ENCODE results near the gene LLGL2. TPM values are rescaled to one million over a fixed set of nuclear protein-coding genes. Genes with fewer than 3 reads are reported as not detected.

LLGL2 gene
- total RNA-seq, 4 donors from 2014 or later, result 6.1 to 12.3 (median 9.1) TPM

DNA sequence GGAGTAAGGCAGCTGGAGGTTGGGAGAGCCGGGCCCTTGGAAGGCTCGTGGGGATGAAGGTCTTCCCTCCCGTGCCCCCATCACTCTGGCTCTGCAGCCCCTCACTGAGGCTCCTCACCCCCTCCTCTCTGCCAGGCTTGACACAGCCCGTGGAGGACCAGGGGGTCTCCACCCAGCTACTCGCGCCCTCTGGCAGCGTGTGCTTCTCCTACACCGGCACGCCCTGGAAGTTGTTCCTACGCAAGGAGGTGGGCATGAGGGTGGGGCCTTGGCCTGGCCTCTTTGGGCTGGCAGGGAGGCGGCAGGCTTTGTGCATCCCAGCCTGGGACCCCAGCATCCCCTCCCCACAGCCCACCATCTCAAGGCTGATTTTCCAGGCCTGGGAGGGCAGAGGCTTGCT, 92.2 kb downstream of the LLGL2 start:
- DNase-seq (ENCODE audit: extremely low spot score), result no peak
- no peak for TF ChIP-seq POLR2AphosphoS5 (IDR thresholded peaks at IDR 0.05)
- TF ChIP-seq, protein P1, sequence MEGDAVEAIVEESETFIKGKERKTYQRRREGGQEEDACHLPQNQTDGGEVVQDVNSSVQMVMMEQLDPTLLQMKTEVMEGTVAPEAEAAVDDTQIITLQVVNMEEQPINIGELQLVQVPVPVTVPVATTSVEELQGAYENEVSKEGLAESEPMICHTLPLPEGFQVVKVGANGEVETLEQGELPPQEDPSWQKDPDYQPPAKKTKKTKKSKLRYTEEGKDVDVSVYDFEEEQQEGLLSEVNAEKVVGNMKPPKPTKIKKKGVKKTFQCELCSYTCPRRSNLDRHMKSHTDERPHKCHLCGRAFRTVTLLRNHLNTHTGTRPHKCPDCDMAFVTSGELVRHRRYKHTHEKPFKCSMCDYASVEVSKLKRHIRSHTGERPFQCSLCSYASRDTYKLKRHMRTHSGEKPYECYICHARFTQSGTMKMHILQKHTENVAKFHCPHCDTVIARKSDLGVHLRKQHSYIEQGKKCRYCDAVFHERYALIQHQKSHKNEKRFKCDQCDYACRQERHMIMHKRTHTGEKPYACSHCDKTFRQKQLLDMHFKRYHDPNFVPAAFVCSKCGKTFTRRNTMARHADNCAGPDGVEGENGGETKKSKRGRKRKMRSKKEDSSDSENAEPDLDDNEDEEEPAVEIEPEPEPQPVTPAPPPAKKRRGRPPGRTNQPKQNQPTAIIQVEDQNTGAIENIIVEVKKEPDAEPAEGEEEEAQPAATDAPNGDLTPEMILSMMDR (IDR thresholded peaks at IDR 0.05), result no peak
- no peak for TF ChIP-seq POLR2A (IDR thresholded peaks at IDR 0.05; ENCODE audit: low read depth)
- TF ChIP-seq EP300 (IDR thresholded peaks at IDR 0.05), result no peak
- Histone ChIP-seq H3K4me3 (no peak overlapping the region), H3K9me3 (no peaks in the 10 kb centered on the region), H3K36me3 (peaks cover 4 to 100% (median 97%) of the 10 kb centered on the region in 4 donors), H3K27ac (replicated peaks in 1 of 4) (no peak overlapping the region), H3K27me3 (no peaks in the 10 kb centered on the region), H3K4me1 (no peaks in the 10 kb centered on the region)
- intact Hi-C loops (cut with DNase I), result no loop called here
- 87% methylated on average over 11 of the region's 11 CpGs for WGBS

DNA sequence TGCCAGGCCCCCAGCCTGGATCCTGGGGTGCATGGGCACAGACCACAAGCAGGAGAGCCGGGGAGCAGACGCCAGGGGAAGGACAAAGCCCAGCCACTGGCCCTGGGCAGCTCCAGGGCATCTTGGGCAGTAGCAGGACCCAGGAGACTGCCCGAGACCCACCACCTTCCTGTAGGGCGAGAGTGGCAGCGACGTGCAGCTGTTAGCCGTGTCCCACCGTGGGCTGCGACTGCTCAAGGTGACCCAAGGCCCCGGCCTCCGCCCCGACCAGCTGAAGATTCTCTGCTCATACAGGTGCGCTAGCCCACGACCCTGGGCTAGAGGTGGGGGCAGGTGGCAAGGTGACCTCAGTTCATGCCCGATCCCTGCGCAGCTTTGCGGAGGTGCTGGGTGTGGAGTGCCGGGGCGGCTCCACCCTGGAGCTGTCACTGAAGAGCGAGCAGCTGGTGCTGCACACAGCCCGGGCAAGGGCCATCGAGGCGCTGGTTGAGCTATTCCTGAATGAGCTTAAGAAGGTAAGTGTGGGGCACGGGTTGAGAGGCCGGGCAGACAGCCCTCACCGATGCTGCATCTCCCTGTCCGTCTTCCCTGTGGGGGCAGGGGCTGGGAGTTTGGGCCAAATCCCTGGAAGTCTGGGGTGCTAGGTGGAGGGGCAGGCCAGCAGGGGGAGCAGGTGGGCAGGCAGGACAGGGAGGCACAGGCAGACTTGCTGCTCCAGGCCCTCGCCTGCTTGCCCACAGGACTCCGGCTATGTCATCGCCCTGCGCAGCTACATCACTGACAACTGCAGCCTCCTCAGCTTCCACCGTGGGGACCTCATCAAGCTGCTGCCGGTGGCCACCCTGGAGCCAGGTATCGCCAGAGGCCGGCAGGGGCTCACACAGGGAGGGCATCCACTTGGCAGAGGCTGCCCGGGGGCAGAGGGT, 94.3 kb downstream of the LLGL2 start:
- Histone ChIP-seq H3K27me3 (no peaks in the 10 kb centered on the region), H3K36me3 (peaks cover 4 to 99% (median 91%) of the 10 kb centered on the region in 4 donors), H3K4me3 (no peak overlapping the region), H3K27ac (replicated peaks in 1 of 4) (no peak overlapping the region), H3K9me3 (no peaks in the 10 kb centered on the region), H3K4me1 (no peaks in the 10 kb centered on the region)
- TF ChIP-seq POLR2AphosphoS5 (IDR thresholded peaks at IDR 0.05), result no peak
- TF ChIP-seq, protein P1 (IDR thresholded peaks at IDR 0.05), result peak; percentile 7 to 27 (median 14)
- 81% methylated on average over 28 of the region's 36 CpGs for WGBS
- intact Hi-C loops (cut with DNase I), result no loop called here
- DNase-seq (ENCODE audit: extremely low spot score), result no peak

DNA sequence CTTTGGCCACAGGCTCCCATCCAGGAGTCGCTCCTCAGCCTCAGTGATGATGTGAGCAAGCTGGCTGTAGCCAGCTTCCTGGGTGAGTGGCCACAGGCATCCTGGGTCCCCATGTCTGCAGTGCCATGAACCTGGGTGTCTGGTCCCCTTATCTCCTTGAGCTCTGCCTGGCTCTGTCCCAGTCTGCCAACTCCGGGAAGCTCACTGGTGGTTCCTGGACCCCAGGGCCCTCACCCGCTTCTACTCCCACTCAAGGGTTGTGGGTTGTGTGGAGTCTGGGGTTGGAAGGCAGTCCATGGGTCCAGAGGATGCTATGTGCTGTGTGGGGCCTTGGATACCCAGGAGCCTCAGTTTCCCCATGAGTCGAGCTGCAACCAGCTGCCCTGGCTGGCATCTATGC, 96.0 kb downstream of the LLGL2 start:
- intact Hi-C loops (cut with DNase I), result no loop called here
- Histone ChIP-seq H3K9me3 (no peaks in the 10 kb centered on the region), H3K4me3 (no peak overlapping the region), H3K36me3 (peaks cover 6 to 99% (median 91%) of the 10 kb centered on the region in 4 donors), H3K27me3 (no peaks in the 10 kb centered on the region), H3K4me1 (no peaks in the 10 kb centered on the region), H3K27ac (replicated peaks in 1 of 4) (no peak overlapping the region)
- TF ChIP-seq POLR2AphosphoS5 (IDR thresholded peaks at IDR 0.05), result no peak
- TF ChIP-seq, protein P1 (IDR thresholded peaks at IDR 0.05), result no peak
- TF ChIP-seq EP300 (IDR thresholded peaks at IDR 0.05), result no peak
- TF ChIP-seq POLR2A (IDR thresholded peaks at IDR 0.05; ENCODE audit: low read depth), result no peak
- 88% methylated on average over 1 of the region's 4 CpGs for WGBS
- DNase-seq (ENCODE audit: extremely low spot score), result no peak

DNA sequence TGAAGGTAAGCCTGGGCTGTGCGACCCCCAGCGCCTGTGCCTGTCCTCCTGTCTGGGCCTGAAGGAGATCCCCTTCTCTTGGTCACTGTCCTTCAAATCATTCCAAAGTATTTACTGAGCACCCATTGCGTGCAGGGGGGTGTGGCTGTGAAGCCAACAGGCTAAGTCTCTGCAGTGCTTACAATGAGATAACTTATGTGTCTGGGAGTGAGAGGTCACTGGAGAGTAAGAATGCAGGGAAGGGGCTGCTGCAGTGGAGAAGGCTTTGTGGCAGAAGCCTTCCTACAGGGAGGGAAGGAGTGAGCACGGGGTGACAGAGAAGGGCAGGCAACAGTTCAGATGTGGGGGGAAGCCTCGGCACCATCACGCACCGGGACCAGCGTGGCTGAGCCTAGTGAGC, 96.6 kb downstream of the LLGL2 start:
- no peak overlapping the region for H3K4me3 ChIP-seq
- H3K36me3 ChIP-seq, result peaks cover 10 to 99% (median 91%) of the 10 kb centered on the region in 4 donors
- no peaks in the 10 kb centered on the region for H3K9me3 ChIP-seq
- intact Hi-C loops (cut with DNase I), result no loop called here
- H3K4me1 ChIP-seq, result no peaks in the 10 kb centered on the region
- WGBS, result 85% methylated on average over 8 of the region's 8 CpGs
- no peak overlapping the region for H3K27ac ChIP-seq (replicated peaks in 1 of 4)
- no peak for DNase-seq (ENCODE audit: extremely low spot score)
- no peaks in the 10 kb centered on the region for H3K27me3 ChIP-seq
- TF ChIP-seq, protein P1 (IDR thresholded peaks at IDR 0.05), result no peak
- TF ChIP-seq POLR2AphosphoS5 (IDR thresholded peaks at IDR 0.05) (no peak), POLR2A (IDR thresholded peaks at IDR 0.05; ENCODE audit: low read depth) (no peak), EP300 (IDR thresholded peaks at IDR 0.05) (no peak)
